Measurements from ENCODE around the gene TMEM150A. TPM values are rescaled to one million over a fixed set of nuclear protein-coding genes. Genes with fewer than 3 reads are reported as not detected.

The TMEM150A gene
- total RNA-seq, 1 experiment from 2014 or later: 13.3 TPM

DNA sequence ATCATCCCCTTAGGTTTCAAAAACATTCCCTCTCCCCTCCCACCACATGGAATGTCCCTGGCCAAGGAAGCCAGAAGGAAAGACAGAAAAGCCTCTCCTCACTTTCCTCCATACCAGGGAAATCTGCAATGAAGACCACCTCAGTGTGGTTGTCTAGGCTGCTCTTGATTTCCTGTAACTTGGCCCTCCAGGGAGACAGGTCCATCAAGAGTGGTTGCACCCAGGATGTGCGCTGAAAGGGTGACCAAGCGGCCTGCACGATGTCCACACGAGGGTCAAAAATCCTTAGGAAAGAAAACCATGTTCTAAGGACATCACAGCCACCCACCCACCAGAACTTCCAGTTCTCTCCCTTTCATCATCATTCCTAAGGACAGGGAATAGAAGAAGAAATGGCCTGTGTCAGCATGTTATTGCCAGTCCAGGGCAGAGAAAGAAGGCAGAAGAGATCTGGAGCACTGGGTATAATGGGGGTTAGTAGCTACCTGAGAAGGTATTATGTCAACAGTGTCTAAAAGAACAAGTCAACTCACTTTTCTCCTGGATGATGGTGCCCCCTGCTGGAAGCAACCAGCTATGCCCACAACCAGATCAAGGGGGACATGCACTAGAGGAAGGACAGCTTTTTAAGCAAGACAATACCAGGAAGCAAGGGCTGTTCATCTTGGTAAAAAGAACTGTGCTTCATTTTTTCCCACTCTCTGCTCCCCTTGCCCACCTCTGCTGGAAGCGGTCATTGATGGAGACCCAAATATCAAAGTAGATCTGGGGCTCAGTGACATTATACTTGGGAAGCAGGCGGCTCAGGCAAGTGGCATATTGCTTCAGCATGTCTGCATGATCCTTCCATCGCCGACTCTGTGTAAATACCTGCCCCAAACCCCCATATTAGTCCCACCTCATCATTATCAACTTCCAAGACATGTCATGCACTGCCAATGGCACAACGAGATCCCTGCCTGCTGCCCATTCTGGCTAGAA, 50.5 kb downstream of the TMEM150A start:
- Histone ChIP-seq H3K4me3 (ENCODE audit: low read length) (no peak overlapping the region), H3K9ac (ENCODE audit: low read length) (no peak overlapping the region), H3K4me1 (ENCODE audit: low read length) (peaks cover 5% of the 10 kb centered on the region), H3K27me3 (ENCODE audit: low read length) (no peaks in the 10 kb centered on the region), H3K9me2 (replicated peaks; ENCODE audit: insufficient read depth, low read length) (no peaks in the 10 kb centered on the region), H3K36me3 (ENCODE audit: insufficient read depth, low read length) (peaks cover 25% of the 10 kb centered on the region; the same call in 1 of the 2 replicates), H3K4me2 (ENCODE audit: low read depth, low read length, poor library complexity, severe bottlenecking) (no peak overlapping the region), H3K79me2 (ENCODE audit: low read length) (no peaks in the 10 kb centered on the region), H3K27ac (ENCODE audit: low read length) (no peak overlapping the region), H4K20me1 (ENCODE audit: insufficient read depth, low read depth, low read length) (no peaks in the 10 kb centered on the region), H2AFZ (ENCODE audit: low read length) (no peak overlapping the region), H3K9me3 (ENCODE audit: low read length) (no peaks in the 10 kb centered on the region)
- DNase-seq: peak; percentile 97

DNA sequence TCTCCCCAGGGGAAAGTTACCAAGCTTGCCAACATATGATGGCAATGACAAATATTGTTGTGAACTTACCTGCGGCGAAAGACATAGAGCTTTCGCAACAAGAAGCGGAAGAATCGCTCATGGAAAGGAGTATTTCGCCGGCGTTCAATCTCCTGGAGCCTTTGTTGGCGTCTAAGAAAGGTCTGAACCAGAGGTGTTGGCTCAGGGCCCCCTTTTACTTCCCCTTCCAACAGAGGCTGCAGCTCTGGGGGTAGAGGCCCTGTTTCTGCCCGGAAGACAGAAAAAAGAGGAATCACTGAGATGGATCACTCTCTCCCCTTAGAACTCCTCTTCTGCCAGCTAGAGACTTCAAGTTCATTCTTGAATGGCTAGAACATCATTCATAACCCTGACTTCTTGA, 52.0 kb downstream of the TMEM150A start:
- Histone ChIP-seq H3K27me3 (ENCODE audit: low read length) (no peaks in the 10 kb centered on the region), H3K27ac (ENCODE audit: low read length) (no peak overlapping the region), H3K79me2 (ENCODE audit: low read length) (no peaks in the 10 kb centered on the region), H3K4me3 (ENCODE audit: low read length) (no peak overlapping the region), H4K20me1 (ENCODE audit: insufficient read depth, low read depth, low read length) (no peaks in the 10 kb centered on the region), H3K4me1 (ENCODE audit: low read length) (peaks cover 5% of the 10 kb centered on the region), H3K9ac (ENCODE audit: low read length) (no peak overlapping the region), H3K36me3 (ENCODE audit: insufficient read depth, low read length) (peaks cover 29% of the 10 kb centered on the region), H3K4me2 (ENCODE audit: low read depth, low read length, poor library complexity, severe bottlenecking) (no peak overlapping the region), H3K9me2 (replicated peaks; ENCODE audit: insufficient read depth, low read length) (no peaks in the 10 kb centered on the region), H3K9me3 (ENCODE audit: low read length) (no peaks in the 10 kb centered on the region), H2AFZ (ENCODE audit: low read length) (no peak overlapping the region)
- no peak for DNase-seq

DNA sequence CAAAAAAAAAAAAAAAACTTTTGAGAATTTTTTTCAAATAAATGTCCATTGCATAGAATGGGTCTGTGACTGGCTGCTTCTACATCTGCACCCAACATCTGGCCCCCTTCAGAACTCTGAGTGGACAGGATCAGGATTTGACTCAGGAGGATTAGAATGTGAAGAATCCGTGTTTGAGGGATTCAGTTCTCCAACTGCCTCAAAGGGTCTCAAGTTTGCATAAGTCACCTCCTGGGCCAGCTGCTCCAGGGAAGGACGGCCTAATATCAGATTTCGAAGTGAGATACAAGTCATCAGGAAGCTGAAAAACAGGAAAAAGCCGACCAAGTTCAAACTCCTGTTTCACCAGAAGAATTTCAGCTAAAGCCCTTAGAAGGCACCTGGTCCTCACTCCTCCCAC, 52.7 kb downstream of the TMEM150A start:
- Histone ChIP-seq H4K20me1 (ENCODE audit: insufficient read depth, low read depth, low read length) (no peaks in the 10 kb centered on the region), H3K9me2 (replicated peaks; ENCODE audit: insufficient read depth, low read length) (no peaks in the 10 kb centered on the region), H3K9me3 (ENCODE audit: low read length) (no peaks in the 10 kb centered on the region), H3K4me1 (ENCODE audit: low read length) (no peaks in the 10 kb centered on the region), H3K27ac (ENCODE audit: low read length) (no peak overlapping the region), H3K27me3 (ENCODE audit: low read length) (no peaks in the 10 kb centered on the region), H3K36me3 (ENCODE audit: insufficient read depth, low read length) (peaks cover 34% of the 10 kb centered on the region), H3K4me3 (ENCODE audit: low read length) (no peak overlapping the region), H3K79me2 (ENCODE audit: low read length) (no peaks in the 10 kb centered on the region), H3K9ac (ENCODE audit: low read length) (no peak overlapping the region), H2AFZ (ENCODE audit: low read length) (no peak overlapping the region), H3K4me2 (ENCODE audit: low read depth, low read length, poor library complexity, severe bottlenecking) (no peak overlapping the region)
- no peak for DNase-seq

DNA sequence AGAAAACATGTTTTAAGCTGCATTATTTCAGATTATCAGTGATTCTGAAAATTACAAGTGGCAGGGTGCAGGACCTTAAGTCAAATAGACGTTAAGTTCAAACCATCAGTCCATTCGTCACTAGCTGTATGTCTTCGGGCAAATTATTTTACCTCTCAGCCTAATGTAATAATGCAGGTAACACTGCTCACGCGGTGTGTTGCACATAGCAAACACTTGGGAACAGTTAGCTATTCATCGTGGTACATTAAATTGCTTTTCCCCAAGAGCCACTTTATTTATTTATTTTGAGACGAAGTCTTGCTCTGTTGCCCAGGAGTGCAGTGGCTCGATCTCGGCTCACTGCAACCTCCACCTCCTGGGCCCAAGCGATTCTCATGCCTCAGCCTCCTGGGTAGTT, 53.4 kb downstream of the TMEM150A start:
- H3K9me2 ChIP-seq (replicated peaks; ENCODE audit: insufficient read depth, low read length): no peaks in the 10 kb centered on the region
- H4K20me1 ChIP-seq (ENCODE audit: insufficient read depth, low read depth, low read length): no peaks in the 10 kb centered on the region
- H3K9ac ChIP-seq (ENCODE audit: low read length): no peak overlapping the region
- H3K4me2 ChIP-seq (ENCODE audit: low read depth, low read length, poor library complexity, severe bottlenecking): no peak overlapping the region
- H3K27me3 ChIP-seq (ENCODE audit: low read length): no peaks in the 10 kb centered on the region
- peaks cover 37% of the 10 kb centered on the region for H3K36me3 ChIP-seq (ENCODE audit: insufficient read depth, low read length)
- no peak overlapping the region for H3K4me3 ChIP-seq (ENCODE audit: low read length)
- no peak overlapping the region for H2AFZ ChIP-seq (ENCODE audit: low read length)
- no peak overlapping the region for H3K27ac ChIP-seq (ENCODE audit: low read length)
- no peaks in the 10 kb centered on the region for H3K9me3 ChIP-seq (ENCODE audit: low read length)
- no peaks in the 10 kb centered on the region for H3K79me2 ChIP-seq (ENCODE audit: low read length)
- DNase-seq: no peak
- no peaks in the 10 kb centered on the region for H3K4me1 ChIP-seq (ENCODE audit: low read length)

DNA sequence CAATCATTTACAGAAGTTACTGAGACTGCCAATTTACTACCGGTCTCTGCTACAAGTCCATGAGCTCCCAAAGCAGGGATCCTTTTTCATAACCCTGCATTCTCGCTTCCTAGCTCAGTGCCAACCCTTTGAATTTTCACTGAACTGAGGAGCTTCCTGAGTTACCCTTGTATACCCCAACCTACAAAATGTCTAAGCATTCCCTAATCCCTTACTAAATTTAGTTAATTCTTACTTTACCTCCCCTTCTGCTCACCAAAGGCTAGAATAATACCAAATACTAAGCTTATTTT, 53.9 kb downstream of the TMEM150A start:
- Histone ChIP-seq H3K9me2 (replicated peaks; ENCODE audit: insufficient read depth, low read length) (no peaks in the 10 kb centered on the region), H3K4me3 (ENCODE audit: low read length) (no peak overlapping the region), H2AFZ (ENCODE audit: low read length) (no peak overlapping the region), H3K79me2 (ENCODE audit: low read length) (no peaks in the 10 kb centered on the region), H3K27me3 (ENCODE audit: low read length) (no peaks in the 10 kb centered on the region), H3K4me2 (ENCODE audit: low read depth, low read length, poor library complexity, severe bottlenecking) (no peak overlapping the region), H3K36me3 (ENCODE audit: insufficient read depth, low read length) (peaks cover 34% of the 10 kb centered on the region), H4K20me1 (ENCODE audit: insufficient read depth, low read depth, low read length) (no peaks in the 10 kb centered on the region), H3K4me1 (ENCODE audit: low read length) (no peaks in the 10 kb centered on the region), H3K9me3 (ENCODE audit: low read length) (no peaks in the 10 kb centered on the region), H3K9ac (ENCODE audit: low read length) (no peak overlapping the region), H3K27ac (ENCODE audit: low read length) (no peak overlapping the region)
- no peak for DNase-seq

Small RNAs within 50 kb of the gene (small RNA-seq; reads per million reads assigned to genes)
- gene RN7SL126P: not detected

Other genes starting within 250 kb of the TMEM150A start
- gene RETSAT, start 248.2 kb downstream of the TMEM150A start, total RNA-seq (2014; rRNA removed; shearing (Covaris generic); ENCODE audit: low replicate concordance): 21.6 and 23.0 TPM in 2 replicates
- gene ELMOD3, start 247.9 kb downstream of the TMEM150A start, total RNA-seq (2014; rRNA removed; shearing (Covaris generic); ENCODE audit: low replicate concordance): 18.6 and 28.8 TPM in 2 replicates
- 0.63 and 7.4 TPM in 2 replicates for gene CAPG, start 192.3 kb downstream of the TMEM150A start, total RNA-seq (2014; rRNA removed; shearing (Covaris generic); ENCODE audit: low replicate concordance)
- gene SH2D6, start 184.0 kb downstream of the TMEM150A start, total RNA-seq (2014; rRNA removed; shearing (Covaris generic); ENCODE audit: low replicate concordance): 0.32 and 0.37 TPM in 2 replicates
- gene MAT2A, start 63.5 kb downstream of the TMEM150A start, total RNA-seq (2014; rRNA removed; shearing (Covaris generic); ENCODE audit: low replicate concordance): 324 and 544 TPM in 2 replicates
- 31.6 and 47.0 TPM in 2 replicates for gene GGCX, start 41.2 kb downstream of the TMEM150A start, total RNA-seq (2014; rRNA removed; shearing (Covaris generic); ENCODE audit: low replicate concordance)
- gene VAMP8, start 25.1 kb downstream of the TMEM150A start, total RNA-seq (2014; rRNA removed; shearing (Covaris generic); ENCODE audit: low replicate concordance): 122 and 141 TPM in 2 replicates
- gene VAMP5, start 18.3 kb downstream of the TMEM150A start, total RNA-seq (2014; rRNA removed; shearing (Covaris generic); ENCODE audit: low replicate concordance): 0.29 TPM in 1 of 2 replicates, not detected in the other
- gene RNF181, start 7.0 kb downstream of the TMEM150A start, total RNA-seq (2014; rRNA removed; shearing (Covaris generic); ENCODE audit: low replicate concordance): 332 and 398 TPM in 2 replicates
- 69.1 and 111 TPM in 2 replicates for gene C2orf68, start 9.4 kb upstream of the TMEM150A start, total RNA-seq (2014; rRNA removed; shearing (Covaris generic); ENCODE audit: low replicate concordance)
- 111 and 118 TPM in 2 replicates for gene USP39, start 13.5 kb upstream of the TMEM150A start, total RNA-seq (2014; rRNA removed; shearing (Covaris generic); ENCODE audit: low replicate concordance)
- not detected in 2 replicates for gene SFTPB, start 65.5 kb upstream of the TMEM150A start, total RNA-seq (2014; rRNA removed; shearing (Covaris generic); ENCODE audit: low replicate concordance)
- gene GNLY, start 91.7 kb upstream of the TMEM150A start, total RNA-seq (2014; rRNA removed; shearing (Covaris generic); ENCODE audit: low replicate concordance): not detected in 2 replicates
- gene ATOH8, start 151.3 kb upstream of the TMEM150A start, total RNA-seq (2014; rRNA removed; shearing (Covaris generic); ENCODE audit: low replicate concordance): not detected in 2 replicates

All from Karpas-422 (cell line).